ENCODE measurements around the gene DHRS13. TPM values are rescaled to one million over a fixed set of nuclear protein-coding genes. Genes with fewer than 3 reads are reported as not detected.

Gene DHRS13
- total RNA-seq, 1 donor = 2.6 TPM

DNA sequence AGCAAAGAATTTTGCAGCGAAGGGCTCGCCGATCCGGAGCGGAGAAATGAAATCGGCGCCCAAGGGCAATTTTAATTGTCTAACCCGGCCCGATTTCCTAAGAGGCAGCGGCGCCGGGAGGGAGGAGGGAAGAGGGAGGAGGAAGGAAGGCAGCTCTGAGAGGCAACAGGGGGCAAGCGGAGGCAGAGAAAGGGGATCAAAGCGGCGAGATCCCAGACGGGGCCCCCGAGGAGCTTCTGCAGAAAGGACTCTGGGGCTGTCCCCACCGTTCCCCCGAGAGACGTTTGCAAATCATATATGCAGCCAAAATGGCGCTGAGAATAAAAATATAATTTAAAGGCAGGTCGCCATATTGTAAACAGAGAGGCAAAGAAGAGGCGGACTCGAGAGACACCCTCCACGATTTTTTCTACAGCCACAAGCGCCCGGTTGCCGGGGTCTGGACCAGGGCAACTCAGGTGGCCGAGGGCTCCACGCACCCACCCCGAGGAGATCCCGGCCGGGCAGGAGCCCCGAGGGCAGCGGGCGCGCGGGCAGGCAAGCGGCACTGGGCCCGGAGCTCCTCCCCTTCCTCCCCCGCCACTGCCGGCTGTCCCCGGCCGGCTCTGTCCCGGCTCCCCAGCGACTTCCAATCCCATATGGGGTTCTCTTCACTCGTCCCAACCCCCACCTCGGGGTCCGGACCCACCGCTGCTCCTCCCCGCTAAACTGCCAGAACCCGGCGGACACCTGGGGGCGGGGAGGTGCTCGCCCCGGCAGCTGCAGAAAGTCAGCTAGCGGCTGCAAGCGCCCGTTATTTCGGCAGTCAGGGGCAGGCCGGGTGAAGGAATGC is 46.5 kb upstream of the DHRS13 start:
- DNase-seq (ENCODE audit: low read depth) = peak; percentile 69
- H3K4me3 ChIP-seq (ENCODE audit: low read depth, low read length) = peak overlapping the region; percentile 88
- TF ChIP-seq, protein P1, sequence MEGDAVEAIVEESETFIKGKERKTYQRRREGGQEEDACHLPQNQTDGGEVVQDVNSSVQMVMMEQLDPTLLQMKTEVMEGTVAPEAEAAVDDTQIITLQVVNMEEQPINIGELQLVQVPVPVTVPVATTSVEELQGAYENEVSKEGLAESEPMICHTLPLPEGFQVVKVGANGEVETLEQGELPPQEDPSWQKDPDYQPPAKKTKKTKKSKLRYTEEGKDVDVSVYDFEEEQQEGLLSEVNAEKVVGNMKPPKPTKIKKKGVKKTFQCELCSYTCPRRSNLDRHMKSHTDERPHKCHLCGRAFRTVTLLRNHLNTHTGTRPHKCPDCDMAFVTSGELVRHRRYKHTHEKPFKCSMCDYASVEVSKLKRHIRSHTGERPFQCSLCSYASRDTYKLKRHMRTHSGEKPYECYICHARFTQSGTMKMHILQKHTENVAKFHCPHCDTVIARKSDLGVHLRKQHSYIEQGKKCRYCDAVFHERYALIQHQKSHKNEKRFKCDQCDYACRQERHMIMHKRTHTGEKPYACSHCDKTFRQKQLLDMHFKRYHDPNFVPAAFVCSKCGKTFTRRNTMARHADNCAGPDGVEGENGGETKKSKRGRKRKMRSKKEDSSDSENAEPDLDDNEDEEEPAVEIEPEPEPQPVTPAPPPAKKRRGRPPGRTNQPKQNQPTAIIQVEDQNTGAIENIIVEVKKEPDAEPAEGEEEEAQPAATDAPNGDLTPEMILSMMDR (IDR thresholded peaks at IDR 0.05; ENCODE audit: insufficient read depth, low read depth, low read length) = no peak

DNA sequence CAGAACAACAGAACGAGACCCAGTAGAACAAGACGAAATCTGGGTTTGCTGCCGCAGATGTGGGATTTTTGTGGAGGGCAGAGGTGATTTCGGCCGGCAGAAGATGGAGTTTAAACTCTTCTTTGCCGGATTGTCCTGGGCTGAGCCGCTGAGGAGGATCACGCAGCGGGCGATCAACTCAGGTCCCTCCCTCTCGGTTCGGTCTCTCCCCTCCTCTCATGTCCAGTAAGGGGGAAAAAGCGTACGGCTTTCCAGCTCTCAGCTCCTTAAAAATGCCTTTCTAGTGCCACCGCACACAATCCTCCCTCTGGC is 46.0 kb upstream of the DHRS13 start:
- no peak for DNase-seq (ENCODE audit: low read depth)
- TF ChIP-seq, protein P1 (IDR thresholded peaks at IDR 0.05; ENCODE audit: insufficient read depth, low read depth, low read length) = no peak
- H3K4me3 ChIP-seq (ENCODE audit: low read depth, low read length) = peak overlapping the region; percentile 88

DNA sequence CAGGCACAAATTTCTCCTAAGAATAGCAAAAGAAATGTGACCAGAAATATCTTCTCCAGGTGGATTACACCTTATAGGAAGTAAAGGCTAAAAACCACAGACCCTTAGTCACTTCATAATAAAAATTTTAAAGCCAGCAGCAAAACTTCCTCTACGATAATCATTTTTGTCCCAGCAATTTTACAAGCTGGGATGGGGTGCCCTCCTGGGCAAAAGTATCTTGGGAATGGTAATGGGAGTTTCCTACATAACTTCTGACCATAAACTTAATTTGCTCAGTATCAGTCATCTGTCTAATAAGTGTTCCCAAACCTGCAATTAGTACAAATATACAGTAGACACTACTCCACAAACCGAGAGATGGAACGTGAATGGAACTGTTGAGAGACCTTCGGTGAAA is 45.5 kb upstream of the DHRS13 start:
- TF ChIP-seq, protein P1 (IDR thresholded peaks at IDR 0.05; ENCODE audit: insufficient read depth, low read depth, low read length) = no peak
- peak overlapping the region; percentile 88 for H3K4me3 ChIP-seq (ENCODE audit: low read depth, low read length)
- peak; percentile 9 for DNase-seq (ENCODE audit: low read depth)

- TF ChIP-seq, protein P1 (IDR thresholded peaks at IDR 0.05; ENCODE audit: insufficient read depth, low read depth, low read length) = no peak
- DNase-seq (ENCODE audit: low read depth) = no peak
- H3K4me3 ChIP-seq (ENCODE audit: low read depth, low read length) = peak overlapping the region; percentile 88
Measured at GRCh38 chr17:28947639-28948038, 44.8 kb upstream of the DHRS13 start.

GRCh38 chr17:28946239-28946638 is 43.4 kb upstream of the DHRS13 start:
- TF ChIP-seq, protein P1 (IDR thresholded peaks at IDR 0.05; ENCODE audit: insufficient read depth, low read depth, low read length) = no peak
- DNase-seq (ENCODE audit: low read depth) = peak; percentile 61
- no peak overlapping the region for H3K4me3 ChIP-seq (ENCODE audit: low read depth, low read length)

- DNase-seq (ENCODE audit: low read depth) = no peak
- TF ChIP-seq, protein P1 (IDR thresholded peaks at IDR 0.05; ENCODE audit: insufficient read depth, low read depth, low read length) = no peak
- H3K4me3 ChIP-seq (ENCODE audit: low read depth, low read length) = no peak overlapping the region
Measured at GRCh38 chr17:28944862-28945741, 42.2 kb upstream of the DHRS13 start.
